GM18873 (cell line): Measurements from ENCODE around the gene TUSC2.
"Not testable (repeated sequence)": the region's sequence is repeated elsewhere in the genome, so short reads cannot be mapped to it uniquely, and the experiment has no call there.

Experiments
- ATAC-seq: cut with Tn5 transposase; IDR thresholded peaks from one replicate; pipeline ENCODE4 v1.9.1; 2021; ENCODE audit warnings: mild to moderate bottlenecking, moderate library complexity, moderate number of reproducible peaks; ENCODE audit not compliant: unreplicated experiment, low FRiP score

TUSC2 gene

DNA sequence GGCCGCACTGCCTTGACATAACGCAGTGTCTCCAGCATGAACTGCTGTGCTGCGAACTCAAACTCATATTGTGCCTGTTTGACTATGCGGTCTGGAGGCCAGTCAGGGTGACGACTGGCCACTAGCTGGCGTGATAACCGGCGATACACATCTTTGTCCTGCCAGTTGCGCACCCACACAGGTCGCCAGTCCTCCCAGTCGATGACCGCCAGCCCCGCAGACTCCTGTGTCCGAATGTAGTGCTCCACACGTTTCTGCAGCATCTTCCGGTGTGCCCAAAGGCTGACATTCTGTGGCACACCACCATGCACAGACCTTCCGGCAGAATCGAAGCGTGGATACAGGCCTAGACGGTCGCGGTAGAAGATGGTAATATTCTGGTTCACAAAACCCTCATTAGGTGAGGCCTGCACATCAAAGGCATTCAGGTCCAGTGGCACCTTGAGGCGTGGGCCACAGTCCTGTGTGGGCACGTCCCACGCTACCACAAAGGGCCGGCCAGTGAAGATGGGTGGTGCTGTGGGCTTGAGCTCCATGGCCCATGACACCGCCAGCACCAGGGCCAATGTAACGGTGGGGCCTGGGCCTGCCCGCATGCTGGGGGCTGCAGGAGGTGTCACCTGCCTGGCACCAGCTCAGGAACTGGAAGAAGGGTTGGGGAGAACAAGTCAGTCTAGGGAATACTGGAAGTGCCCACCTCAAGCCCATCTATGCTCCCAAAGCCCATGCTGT, 8.0 kb downstream of the TUSC2 start:
- ATAC-seq, result no peak

DNA sequence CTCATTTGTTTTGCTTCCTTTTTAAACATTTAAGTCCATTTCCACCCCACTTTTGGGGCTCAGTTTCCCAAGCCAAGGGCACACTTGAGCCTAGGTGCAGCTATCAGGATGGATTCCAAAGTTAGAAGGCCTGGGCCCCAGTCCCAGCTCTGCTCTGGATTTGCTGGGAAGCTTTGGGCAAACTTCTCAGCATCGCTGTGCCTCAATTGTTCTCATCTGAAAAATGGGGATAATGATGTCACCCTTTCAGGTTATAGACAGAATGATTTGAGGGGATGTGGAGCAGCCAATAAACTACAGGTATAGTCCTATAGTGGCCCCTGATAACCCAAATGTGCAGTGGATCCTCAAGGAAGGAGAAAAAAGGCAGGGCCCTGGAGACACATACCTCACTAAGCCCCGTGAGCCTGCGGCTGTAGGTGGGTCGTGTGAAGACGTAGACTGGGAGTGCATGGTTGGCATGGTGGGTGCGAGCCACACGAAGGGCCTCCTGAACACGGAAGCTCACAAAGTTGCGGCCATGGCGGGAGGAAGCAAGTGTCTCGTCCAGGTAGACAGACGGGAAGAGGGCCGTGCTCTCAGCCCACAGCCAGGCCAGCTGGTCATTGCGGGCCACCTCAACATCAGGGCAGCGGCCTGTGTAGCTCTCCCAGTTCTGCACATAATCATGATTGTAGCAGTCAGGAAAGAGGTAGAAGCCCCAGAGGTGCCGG, 8.7 kb downstream of the TUSC2 start:
- no peak for ATAC-seq

DNA sequence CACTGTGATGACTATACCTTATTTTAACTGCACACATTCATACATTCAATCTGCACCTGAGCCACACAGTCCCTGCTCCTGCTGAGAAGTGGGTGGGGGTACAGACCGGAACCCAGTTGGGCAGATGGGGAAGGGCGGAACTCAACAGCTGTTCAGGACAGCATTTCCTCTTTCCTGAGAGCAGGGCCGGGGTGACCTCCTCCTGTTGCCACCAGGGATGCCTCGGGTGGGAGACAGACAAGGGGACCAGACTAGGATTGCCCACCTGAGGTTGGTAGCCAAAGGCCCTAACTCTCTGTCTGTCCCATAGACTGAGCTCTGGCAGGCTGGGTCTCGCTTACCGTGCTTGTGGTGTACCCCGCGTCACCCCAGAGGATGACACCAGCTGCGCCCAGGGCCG, 9.4 kb downstream of the TUSC2 start:
- no peak for ATAC-seq

DNA sequence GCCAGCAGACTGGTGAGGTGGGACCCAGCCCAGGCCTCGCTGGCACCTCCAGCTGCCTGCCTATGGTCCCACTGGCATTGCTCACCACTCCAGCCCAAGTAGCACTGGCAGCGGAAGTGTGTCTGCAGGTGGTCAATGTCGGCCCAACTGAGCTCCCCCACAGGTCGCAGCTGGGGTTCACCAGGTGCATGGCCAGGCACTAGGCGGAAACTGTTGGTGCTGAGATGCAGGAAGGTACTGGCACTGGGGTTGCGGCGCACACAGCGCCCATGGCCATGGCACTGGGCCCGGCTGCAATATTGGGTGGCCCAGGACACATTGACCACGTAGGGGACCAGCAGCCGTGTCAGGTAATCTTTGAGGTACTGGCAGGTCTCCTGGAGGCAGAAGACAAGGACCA, 9.9 kb downstream of the TUSC2 start:
- ATAC-seq, result no peak

DNA sequence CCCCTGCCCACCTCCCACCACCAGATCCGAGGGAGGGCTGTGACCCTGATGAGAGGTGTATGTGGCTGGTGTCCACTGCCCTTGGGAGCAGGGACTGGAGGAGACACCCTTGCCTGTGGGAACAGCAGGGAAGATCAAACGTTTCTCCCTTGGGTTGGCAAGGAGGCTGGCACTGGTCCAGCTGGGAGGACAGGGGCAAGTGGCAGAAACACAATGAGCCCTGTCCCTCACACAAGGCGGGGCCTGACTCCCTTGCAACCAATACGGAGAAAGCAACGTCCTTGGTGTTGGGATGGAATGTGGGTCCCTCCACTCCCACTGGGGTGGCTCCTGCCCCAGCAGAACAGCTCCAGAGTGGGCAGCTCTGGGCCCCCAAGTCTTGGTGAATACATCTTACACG, 10.7 kb downstream of the TUSC2 start:
- ATAC-seq, result no peak

DNA sequence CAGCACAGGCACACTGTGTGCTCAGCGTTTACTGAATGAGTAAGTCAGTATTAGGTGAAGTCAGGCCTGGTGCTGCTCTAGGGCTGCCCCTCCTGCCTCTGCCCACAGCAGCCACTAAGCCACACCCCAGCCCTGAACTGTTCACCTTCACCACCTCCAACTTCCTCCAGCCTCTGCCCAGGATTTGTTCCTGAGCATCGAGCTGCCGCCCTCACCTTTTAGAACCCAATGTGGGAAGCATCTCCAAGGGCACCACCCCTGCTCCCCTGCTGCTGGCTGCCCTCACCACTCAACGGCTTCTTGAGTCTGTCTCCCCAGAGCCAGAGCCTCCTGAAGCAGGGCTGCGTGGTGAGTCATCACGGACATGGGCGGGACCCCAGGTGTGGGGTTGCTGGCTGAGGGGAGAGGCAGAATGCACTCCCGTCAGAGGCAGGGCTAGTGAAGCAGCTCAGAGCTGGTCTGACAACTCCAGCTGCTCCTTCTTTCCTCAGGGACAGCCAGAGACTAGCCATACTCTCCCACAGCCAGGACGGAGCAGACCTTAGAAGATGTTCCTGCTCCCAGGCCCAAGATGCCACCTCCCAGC, 11.3 kb downstream of the TUSC2 start:
- no peak for ATAC-seq

DNA sequence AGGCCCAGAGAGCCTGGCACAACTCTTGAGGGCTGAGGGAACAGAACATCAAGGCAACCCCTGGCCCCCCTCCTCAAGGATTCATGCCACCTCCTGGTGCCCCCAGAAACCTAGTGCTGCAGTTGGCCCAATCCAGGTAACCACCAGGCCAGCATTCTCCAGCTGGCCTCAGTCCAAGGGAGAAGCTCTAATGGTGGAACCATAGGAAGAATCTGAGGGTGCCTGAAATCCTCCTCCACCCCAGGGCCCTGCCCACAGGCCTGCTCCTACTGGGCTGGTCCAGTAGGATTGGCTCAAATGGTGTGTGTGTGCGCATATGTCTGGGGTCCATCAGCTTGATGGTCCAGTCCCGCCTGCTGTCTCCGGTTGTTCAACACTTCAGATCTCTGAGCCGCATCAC, 13.2 kb downstream of the TUSC2 start:
- ATAC-seq, result no peak

DNA sequence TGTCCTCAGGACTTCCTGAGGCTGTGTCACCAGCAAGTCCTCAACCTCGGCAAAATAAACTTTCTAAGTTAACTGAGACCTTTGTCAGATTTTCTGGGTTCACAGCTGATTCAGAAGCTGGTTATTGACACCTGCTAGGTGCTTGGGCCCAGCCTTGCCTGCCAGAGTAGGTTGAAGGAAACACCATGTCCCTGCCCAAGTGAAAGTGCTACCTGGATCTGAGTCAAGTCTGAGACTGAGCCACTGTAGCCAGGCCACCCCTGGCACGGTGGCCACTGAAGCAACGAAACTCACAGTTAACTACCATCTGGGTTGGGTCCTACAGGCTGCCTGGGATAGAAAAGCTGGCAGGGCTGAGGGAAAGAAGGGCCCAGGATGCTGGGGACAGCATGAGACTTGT, 13.7 kb downstream of the TUSC2 start:
- no peak for ATAC-seq

DNA sequence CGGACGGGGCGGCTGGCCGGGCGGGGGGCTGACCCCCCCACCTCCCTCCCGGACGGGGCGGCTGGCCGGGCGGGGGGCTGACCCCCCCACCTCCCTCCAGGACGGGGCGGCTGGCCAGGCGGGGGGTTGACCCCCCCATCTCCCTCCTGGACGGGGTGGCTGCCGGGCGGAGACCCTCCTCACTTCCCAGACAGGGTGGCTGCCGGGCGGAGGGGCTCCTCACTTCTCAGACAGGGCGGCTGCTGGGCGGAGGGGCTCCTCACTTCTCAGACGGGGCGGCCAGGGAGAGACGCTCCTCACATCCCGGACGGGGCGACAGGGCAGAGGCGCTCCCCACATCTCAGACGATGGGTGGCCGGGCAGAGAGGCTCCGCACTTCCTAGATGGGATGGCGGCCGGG, 16.0 kb downstream of the TUSC2 start:
- ATAC-seq, result not testable (repeated sequence)

DNA sequence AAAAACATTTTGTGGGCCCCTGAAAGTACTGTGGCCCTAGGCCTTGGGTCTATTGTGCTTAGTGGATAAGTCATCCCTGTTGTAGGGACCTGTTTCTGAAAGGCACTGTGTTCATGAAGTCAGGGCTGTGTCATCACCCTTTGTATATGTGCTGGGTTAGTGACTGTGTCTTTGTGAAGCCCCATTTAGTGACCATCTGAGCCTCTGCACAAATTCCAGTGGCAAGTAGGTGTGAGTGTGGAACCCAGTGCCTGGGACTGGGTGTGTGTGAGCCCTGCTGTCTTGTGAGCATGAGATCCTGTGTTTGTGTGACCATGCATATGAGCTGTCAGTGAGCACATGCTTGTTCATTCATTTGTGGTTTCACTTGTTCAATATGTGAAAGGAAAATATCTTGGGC, 23.4 kb downstream of the TUSC2 start:
- no peak for ATAC-seq

DNA sequence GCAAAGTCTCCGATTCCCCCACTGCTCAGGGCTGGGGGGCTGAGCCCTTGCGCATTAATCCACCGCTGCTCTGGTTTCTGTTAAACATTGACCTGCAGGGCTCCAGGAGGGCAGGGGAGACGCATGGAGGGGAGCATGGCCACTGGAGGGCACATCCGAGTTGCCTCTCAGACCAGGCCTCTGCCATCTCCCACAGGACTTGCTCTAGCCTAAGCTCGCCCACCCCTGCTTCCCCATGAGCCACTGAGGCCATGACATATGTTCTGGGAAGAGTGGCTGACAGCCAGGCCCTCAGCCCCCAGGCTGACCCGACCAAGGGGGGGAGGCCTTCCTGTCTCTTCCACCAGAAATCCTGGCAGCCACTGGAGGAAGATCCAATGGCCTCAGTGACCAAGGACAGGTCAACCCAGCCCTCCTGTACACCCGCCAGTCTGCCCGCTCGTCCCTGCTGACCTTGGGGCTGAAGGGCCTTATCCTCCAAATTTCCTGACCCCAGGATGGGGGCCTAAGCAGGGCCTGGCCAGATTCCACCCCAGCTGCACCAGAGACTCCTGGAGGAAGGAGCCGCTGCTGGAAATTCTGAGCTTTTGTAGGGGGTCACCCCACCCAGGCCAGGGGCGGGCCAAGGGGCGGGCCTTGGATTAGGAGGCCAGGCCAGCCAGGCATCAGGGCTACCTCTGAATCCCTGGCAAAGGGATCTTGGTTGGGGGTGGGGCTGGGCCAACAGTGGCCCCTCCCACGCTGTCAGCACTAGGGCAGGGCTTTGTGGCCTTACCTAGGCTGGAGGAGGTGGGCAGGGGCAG, 24.8 kb downstream of the TUSC2 start, which contains the start of gene HYAL1:
HYAL1 (minus strand) TSS at position 562 of the 803 bp plus-strand sequence. CDS start 618 bp downstream, outside the sequence.
- no peak for ATAC-seq

DNA sequence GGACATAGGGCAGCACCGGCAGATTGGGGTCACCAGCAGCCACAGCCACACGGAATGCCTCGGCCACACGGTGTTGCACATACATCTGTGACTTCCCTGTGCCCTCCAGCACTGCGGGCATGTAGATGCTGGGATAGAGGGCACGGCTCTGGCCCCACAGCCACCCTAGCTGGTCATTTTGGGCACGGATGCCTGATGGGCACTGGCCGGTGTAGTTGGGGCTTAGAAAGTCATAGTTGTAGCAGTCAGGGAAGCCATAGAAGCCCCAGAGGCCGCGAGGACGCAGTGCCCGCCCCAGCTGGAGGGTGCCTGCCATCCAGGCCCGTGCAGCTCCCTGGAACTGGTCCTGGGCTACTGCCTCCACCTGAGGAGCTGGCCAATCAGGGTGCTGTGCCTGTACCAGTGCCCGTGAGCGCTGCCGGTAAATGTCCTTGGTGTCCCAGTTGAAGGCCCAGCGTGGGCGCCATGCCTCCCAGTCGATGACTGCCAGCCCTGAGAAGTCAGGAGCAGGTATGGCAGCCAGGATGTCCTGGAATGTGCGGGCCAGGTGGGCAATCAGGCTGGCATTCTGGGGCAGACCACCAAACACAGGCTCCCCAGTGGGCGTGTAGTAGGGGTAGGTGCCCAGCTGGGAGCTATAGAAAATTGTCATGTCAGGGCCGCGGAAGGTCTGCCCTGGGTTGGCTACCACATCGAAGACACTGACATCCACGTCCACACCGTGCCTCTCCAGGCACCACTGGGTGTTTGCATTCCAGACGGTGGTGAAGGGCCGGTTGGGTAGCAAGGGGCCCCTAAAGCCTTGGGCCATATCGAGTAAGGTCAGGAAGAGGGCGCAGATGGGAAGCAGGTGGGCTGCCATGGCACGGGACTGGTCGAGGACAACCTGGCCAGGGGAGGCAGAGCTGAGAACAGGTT, 25.7 kb downstream of the TUSC2 start:
- no peak for ATAC-seq

DNA sequence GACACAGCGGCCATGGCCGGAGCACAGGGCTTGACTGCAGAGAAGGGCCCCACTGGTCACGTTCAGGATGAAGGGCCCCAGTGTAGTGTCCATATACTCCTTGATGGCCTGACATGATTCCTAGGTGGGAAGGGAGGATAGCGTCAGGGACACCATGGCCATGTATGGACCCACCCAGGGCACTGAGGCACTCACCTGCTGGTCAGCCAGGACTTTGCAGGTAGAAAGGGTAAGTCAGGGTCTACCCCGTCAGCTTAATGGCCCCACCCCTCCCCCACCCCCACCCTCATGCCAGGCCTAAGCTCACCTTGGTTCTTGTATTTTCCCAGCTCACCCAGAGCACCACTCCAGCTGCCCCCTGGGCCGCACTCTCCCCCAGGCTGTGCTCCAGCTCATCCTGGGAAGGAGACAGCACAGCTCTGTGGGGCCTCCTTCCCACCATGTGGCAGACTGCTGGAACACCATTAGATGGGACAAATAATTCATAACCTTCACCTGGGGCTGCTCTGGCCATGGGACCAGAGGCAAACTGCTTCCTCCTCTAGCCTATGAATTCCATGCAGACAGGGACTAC, 27.3 kb downstream of the TUSC2 start:
- ATAC-seq, result no peak

DNA sequence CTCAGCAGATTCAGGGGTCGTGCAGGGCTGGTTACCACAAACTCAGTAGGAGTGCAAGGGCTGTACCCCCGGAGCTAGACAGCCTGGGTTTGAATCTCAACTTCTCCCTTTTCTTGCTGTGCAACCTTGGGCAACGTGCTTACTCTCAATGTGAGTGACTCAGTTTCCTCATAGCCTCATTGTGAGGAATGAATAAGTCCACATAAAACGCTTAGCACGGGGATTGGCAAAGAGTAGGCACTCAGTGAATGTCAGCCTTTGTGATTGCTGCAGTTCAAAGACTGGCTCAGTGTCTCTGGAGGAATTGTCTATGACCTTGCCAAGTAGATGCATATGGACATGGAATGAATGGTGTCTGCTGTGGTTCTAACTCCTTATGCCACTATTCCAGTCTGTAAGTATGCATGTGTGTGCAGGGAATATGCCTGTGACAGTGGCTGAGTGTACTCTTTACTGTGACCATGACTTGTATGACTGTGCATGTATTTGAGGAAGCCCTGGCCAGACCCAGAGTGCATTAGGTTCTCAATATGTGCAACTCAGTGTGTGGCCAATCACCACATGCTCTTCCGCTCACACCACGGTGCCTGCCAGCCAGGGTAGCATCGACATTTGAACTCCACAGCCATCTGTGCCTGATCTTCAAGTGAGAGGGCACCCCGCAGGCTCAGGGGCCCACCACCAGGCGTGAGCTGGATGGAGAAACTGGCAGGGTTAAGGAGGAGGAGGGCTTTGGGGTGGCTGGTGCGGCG, 27.9 kb downstream of the TUSC2 start:
- ATAC-seq, result no peak

DNA sequence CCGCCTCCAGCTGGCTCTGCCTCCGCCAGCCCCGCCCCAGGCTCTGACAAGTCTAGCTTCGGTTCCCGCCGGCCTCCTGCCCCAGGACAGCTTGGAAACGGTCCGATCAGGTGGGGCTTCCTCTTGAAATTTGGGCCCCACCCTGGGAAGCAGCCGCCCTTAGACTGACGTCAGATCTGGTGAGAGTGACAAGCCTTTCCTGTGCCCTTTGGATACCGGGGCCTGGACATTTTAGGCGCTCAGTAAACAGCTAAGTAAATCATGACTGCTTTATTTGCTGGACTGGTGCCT, 28.4 kb downstream of the TUSC2 start:
- ATAC-seq, result no peak

DNA sequence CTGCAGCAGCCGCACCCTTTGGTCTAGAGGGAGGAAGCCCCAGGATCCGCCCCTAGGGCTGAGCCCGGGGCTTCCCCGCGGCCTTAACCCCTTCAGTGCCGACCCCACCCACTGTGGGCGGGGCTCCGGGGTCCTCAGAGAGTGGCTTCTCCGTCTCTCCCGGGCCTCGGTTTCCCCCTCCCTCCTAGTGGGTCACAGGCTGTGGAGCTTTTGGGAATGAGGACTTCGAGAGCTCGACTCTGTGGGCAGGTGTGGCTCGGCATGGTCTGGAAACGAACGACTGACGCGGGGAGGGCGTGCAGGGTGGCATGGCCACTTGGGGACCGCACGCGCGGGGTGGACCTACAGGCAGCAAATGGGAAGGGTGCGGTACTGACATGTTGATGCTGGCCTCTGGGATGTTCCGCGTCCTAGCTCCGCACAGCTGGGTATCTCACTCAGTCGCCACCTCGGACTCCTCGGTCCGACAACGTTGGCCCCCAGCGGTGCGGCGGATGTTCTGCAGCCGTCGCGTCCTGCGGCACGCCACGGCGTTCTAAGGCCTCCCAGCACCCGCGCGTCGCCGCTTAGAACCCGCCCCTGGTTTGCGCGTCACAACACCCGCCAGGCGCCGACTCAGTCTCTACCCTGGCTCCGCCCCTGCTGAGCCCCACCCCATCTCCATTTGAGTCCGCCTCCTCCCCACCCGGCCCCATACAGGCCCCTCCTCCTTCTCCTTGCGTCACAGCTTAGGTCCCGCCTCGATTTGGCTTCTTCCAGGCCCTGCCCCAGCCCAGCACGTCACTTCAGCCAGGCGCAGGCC, 29.0 kb downstream of the TUSC2 start, which contains the start of the genes HYAL3 and NAA80:
HYAL3 (minus strand) TSS at position 570 of the 802 bp plus-strand sequence. CDS start 3,803 bp downstream, outside the sequence.
NAA80 (minus strand) TSS at position 570 of the 802 bp plus-strand sequence. CDS start 1,942 bp downstream, outside the sequence.
- peak; percentile 73 for ATAC-seq

DNA sequence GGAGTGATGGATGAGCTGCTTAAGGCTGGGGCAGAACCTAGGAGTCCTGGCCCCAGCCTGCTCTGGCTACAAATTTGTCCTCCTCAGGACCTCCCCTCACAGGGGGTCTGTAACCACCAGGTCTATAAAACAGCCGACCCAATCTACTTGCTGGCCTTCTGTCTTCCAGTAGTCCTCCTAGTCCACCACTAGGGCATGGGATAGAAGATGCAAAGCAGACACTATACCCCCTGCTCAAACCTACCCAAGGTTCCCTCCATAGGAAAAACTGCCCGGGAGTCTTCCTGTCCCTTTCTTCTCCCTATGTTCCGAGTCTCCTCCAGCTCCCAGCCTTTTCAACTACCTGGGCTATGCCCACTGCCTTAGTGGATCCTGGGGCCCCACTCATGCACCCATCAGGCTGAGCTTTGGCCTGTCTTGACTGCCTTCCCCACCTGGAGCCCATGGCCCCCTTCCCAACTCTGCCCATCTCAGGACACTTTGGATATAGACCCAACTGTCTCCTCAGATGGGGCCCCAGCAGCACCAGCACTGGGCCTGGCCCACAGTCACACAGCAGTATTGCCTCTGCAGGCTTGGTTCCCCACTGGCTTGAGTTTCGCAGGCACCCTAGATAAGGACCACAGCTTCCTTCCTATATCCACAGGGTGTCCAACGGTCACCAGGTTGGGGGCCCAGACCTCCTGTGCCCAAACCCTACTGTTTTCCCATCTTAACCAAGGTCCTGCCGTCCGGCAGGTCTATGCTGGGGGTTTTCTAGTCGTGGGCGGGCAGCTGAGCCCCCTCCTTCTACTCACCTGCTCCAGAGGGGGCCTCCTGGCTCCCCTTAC, 29.9 kb downstream of the TUSC2 start:
- ATAC-seq, result no peak
